Stimulated activated CD4-positive, alpha-beta T cell treated with anti-CD3 and anti-CD28 coated beads, Interleukin-4, amount 100 ng/mL, for 4 hours (primary cell): Measurements from ENCODE around the gene FGF12.

ENCODE experiments used
- DNase-seq, 2 experiments: peaks; one replicate each; pipeline ENCODE4 v3.0.0-alpha.2; 2020

FGF12 gene

GRCh38 chr3:192684151-192684550 lies 43.2 kb downstream of the FGF12 start:
- no peak for DNase-seq

GRCh38 chr3:192675958-192676649 lies 51.2 kb downstream of the FGF12 start:
- no peak for DNase-seq

- DNase-seq: no peak
Observed at GRCh38 chr3:192655628-192656027, 71.7 kb downstream of the FGF12 start.

- DNase-seq: no peak
Observed at GRCh38 chr3:192655040-192655439, 72.3 kb downstream of the FGF12 start.

- no peak for DNase-seq
Observed at GRCh38 chr3:192653862-192654261, 73.5 kb downstream of the FGF12 start.

GRCh38 chr3:192652727-192653126 lies 74.6 kb downstream of the FGF12 start:
- no peak for DNase-seq

GRCh38 chr3:192651836-192652512 lies 75.4 kb downstream of the FGF12 start:
- DNase-seq: no peak

GRCh38 chr3:192645437-192645836 lies 81.9 kb downstream of the FGF12 start:
- no peak for DNase-seq

GRCh38 chr3:192642651-192643050 lies 84.7 kb downstream of the FGF12 start:
- DNase-seq: no peak

- no peak for DNase-seq
Observed at GRCh38 chr3:192641919-192642318, 85.4 kb downstream of the FGF12 start.

- no peak for DNase-seq
Observed at GRCh38 chr3:192639987-192640386, 87.4 kb downstream of the FGF12 start.

GRCh38 chr3:192637803-192638202 lies 89.5 kb downstream of the FGF12 start:
- DNase-seq: no peak

- no peak for DNase-seq
Observed at GRCh38 chr3:192636517-192637444, 90.6 kb downstream of the FGF12 start.

GRCh38 chr3:192629429-192629828 lies 97.9 kb downstream of the FGF12 start:
- no peak for DNase-seq

GRCh38 chr3:192621909-192622308 lies 105.4 kb downstream of the FGF12 start:
- no peak for DNase-seq

- DNase-seq: no peak
Observed at GRCh38 chr3:192620275-192620674, 107.1 kb downstream of the FGF12 start.

- DNase-seq: no peak
Observed at GRCh38 chr3:192611411-192611810, 115.9 kb downstream of the FGF12 start.

- no peak for DNase-seq
Observed at GRCh38 chr3:192608726-192609600, 118.4 kb downstream of the FGF12 start.

GRCh38 chr3:192607798-192608197 lies 119.5 kb downstream of the FGF12 start:
- no peak for DNase-seq

GRCh38 chr3:192597913-192598312 lies 129.4 kb downstream of the FGF12 start:
- DNase-seq: no peak

- DNase-seq: no peak
Observed at GRCh38 chr3:192597506-192597905, 129.8 kb downstream of the FGF12 start.

- no peak for DNase-seq
Observed at GRCh38 chr3:192578729-192579128, 148.6 kb downstream of the FGF12 start.

GRCh38 chr3:192577811-192578210 lies 149.5 kb downstream of the FGF12 start:
- no peak for DNase-seq
